Measurements from ENCODE around the gene NPS. TPM values are rescaled to one million over a fixed set of nuclear protein-coding genes. Genes with fewer than 3 reads are reported as not detected.

Gene NPS
- not detected in 2 replicates for total RNA-seq

- DNase-seq (ENCODE audit: insufficient read length, low spot score, missing footprints) = no peak
- H4K20me1 ChIP-seq (ENCODE audit: insufficient read depth, low read length) = no peaks in the 10 kb centered on the region
- no peaks in the 10 kb centered on the region for H3K27me3 ChIP-seq (ENCODE audit: insufficient read depth, low read length)
- no peaks in the 10 kb centered on the region for H3K36me3 ChIP-seq (ENCODE audit: insufficient read depth, low read length)
- H2AFZ ChIP-seq (ENCODE audit: low read length) = no peak within 1 kb of the TSS
- TF ChIP-seq CTCF (IDR thresholded peaks at IDR 0.05; ENCODE audit: extremely low read depth, low read depth, low read length) = no peak
- H3K4me1 ChIP-seq (ENCODE audit: insufficient read depth, low read length) = no peaks in the 10 kb centered on the region
- H3K4me2 ChIP-seq (ENCODE audit: insufficient read depth, low read length) = no peak within 1 kb of the TSS
- H3K27ac ChIP-seq (ENCODE audit: low read depth, low read length) = no peak within 1 kb of the TSS
- H3K4me3 ChIP-seq (ENCODE audit: insufficient read depth, low read length) = no peak within 1 kb of the TSS
- no peaks in the 10 kb centered on the region for H3K79me2 ChIP-seq (ENCODE audit: insufficient read depth, low read length)
- no peaks in the 10 kb centered on the region for H3K9me3 ChIP-seq (ENCODE audit: low read depth, low read length)
Measured at GRCh38 chr10:127549009-127549408, at the start of gene NPS. Gene NPS (plus strand): TSS chr10:127549309. CDS start chr10:127549369, 60 bp downstream.

DNA sequence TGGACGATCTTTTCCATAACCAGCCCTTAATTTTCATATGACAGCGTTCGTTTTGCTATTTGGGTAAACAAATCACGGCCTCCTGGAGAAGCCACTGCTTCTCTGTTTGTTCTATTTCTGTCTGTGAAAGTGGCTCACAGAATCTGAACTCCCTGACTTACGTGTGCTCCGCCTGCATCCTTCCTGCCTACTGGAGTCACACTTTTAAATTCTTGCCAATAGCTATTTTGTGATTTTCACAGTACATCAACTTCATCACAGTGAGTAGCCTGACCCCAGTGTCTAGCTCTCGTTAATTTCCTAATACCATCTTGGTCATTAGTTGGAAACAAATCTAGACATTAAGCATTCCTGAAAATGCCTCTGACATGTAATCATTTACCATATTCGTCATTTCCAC is 49.0 kb upstream of the NPS start:
- H3K79me2 ChIP-seq (ENCODE audit: insufficient read depth, low read length) = no peaks in the 10 kb centered on the region
- H4K20me1 ChIP-seq (ENCODE audit: insufficient read depth, low read length) = no peaks in the 10 kb centered on the region
- H3K36me3 ChIP-seq (ENCODE audit: insufficient read depth, low read length) = no peaks in the 10 kb centered on the region
- no peaks in the 10 kb centered on the region for H3K9me3 ChIP-seq (ENCODE audit: low read depth, low read length)
- TF ChIP-seq CTCF (IDR thresholded peaks at IDR 0.05; ENCODE audit: extremely low read depth, low read depth, low read length) = no peak
- DNase-seq (ENCODE audit: insufficient read length, low spot score, missing footprints) = no peak
- no peaks in the 10 kb centered on the region for H3K4me1 ChIP-seq (ENCODE audit: insufficient read depth, low read length)
- no peak overlapping the region for H3K4me3 ChIP-seq (ENCODE audit: insufficient read depth, low read length)
- no peaks in the 10 kb centered on the region for H3K27me3 ChIP-seq (ENCODE audit: insufficient read depth, low read length)
- H3K27ac ChIP-seq (ENCODE audit: low read depth, low read length) = no peak overlapping the region
- no peak overlapping the region for H2AFZ ChIP-seq (ENCODE audit: low read length)
- no peak overlapping the region for H3K4me2 ChIP-seq (ENCODE audit: insufficient read depth, low read length)

- Histone ChIP-seq H3K79me2 (ENCODE audit: insufficient read depth, low read length) (no peaks in the 10 kb centered on the region), H3K4me1 (ENCODE audit: insufficient read depth, low read length) (no peaks in the 10 kb centered on the region), H2AFZ (ENCODE audit: low read length) (no peak overlapping the region), H3K4me3 (ENCODE audit: insufficient read depth, low read length) (no peak overlapping the region), H3K27ac (ENCODE audit: low read depth, low read length) (no peak overlapping the region), H3K4me2 (ENCODE audit: insufficient read depth, low read length) (no peak overlapping the region), H4K20me1 (ENCODE audit: insufficient read depth, low read length) (no peaks in the 10 kb centered on the region), H3K9me3 (ENCODE audit: low read depth, low read length) (no peaks in the 10 kb centered on the region), H3K36me3 (ENCODE audit: insufficient read depth, low read length) (no peaks in the 10 kb centered on the region), H3K27me3 (ENCODE audit: insufficient read depth, low read length) (no peaks in the 10 kb centered on the region)
- no peak for TF ChIP-seq CTCF (IDR thresholded peaks at IDR 0.05; ENCODE audit: extremely low read depth, low read depth, low read length)
- no peak for DNase-seq (ENCODE audit: insufficient read length, low spot score, missing footprints)
Measured at GRCh38 chr10:127506094-127506493, 43.0 kb upstream of the NPS start.

DNA sequence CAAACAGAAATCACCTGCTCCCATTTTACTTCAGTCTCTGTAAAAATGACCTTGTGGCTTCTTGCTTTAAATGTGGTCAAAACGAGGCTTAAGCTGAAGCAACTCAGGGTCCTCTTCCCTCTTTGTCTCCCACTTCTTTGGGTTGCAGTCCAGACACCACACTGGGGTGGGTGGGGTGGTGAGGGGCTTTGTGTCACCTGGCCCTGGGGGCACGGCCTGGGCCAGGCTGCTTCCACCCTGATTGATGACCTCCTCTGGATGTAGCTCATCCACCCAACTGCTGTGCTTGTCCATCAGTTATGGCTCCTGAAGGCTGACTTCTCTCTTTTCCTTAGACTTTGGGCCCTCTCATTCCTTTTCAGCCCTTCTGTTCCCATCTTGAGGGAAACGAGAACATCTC is 26.8 kb upstream of the NPS start:
- DNase-seq (ENCODE audit: insufficient read length, low spot score, missing footprints) = no peak
- H3K36me3 ChIP-seq (ENCODE audit: insufficient read depth, low read length) = no peaks in the 10 kb centered on the region
- H3K4me2 ChIP-seq (ENCODE audit: insufficient read depth, low read length) = no peak overlapping the region

More for the DNA sequence above, 26.8 kb upstream of the NPS start:
- no peaks in the 10 kb centered on the region for H3K79me2 ChIP-seq (ENCODE audit: insufficient read depth, low read length)
- no peak overlapping the region for H2AFZ ChIP-seq (ENCODE audit: low read length)
- no peak for TF ChIP-seq CTCF (IDR thresholded peaks at IDR 0.05; ENCODE audit: extremely low read depth, low read depth, low read length)
- no peak overlapping the region for H3K27ac ChIP-seq (ENCODE audit: low read depth, low read length)
- H3K27me3 ChIP-seq (ENCODE audit: insufficient read depth, low read length) = no peaks in the 10 kb centered on the region
- H4K20me1 ChIP-seq (ENCODE audit: insufficient read depth, low read length) = no peaks in the 10 kb centered on the region
- H3K4me1 ChIP-seq (ENCODE audit: insufficient read depth, low read length) = no peaks in the 10 kb centered on the region
- no peak overlapping the region for H3K4me3 ChIP-seq (ENCODE audit: insufficient read depth, low read length)
- no peaks in the 10 kb centered on the region for H3K9me3 ChIP-seq (ENCODE audit: low read depth, low read length)
